GM18499 (cell line): Measurements from ENCODE around the gene SULT1C2.
"Not testable (repeated sequence)": the region's sequence is repeated elsewhere in the genome, so short reads cannot be mapped to it uniquely, and the experiment has no call there.

ENCODE experiments used
- ATAC-seq: cut with Tn5 transposase; IDR thresholded peaks from one replicate; pipeline ENCODE4 v1.9.1; 2021; ENCODE audit warnings: moderate number of reproducible peaks; ENCODE audit not compliant: insufficient read depth, unreplicated experiment

SULT1C2 gene

DNA sequence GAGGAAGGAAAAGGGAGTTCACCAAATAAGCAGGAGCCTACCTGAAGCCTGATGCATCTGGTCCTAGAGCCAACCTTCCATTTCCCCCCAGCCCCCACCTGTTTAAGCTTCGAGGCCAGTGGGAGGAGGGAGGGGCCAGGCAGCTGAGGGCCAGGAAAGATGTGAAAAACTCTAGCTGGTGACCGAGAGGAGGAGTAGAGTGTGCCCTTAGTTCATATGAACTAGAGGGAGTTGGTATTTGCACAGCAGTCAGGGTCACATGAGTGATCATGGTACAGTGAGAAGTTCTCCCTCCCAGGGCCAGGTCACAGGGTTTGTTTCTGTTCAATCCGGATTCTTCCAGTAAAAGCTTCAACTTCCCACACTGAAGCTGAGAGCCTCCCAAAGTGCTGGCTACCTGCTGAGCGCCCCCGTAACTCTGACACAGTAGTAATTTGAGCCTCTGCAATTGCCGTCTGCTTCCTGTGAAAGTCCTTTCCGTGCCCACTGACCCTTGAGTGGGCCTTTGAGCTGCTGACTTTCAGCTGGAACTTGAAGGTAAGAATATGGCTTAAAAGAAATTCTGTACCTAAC is at the start of gene SULT1C2:
Gene SULT1C2, plus strand, starts transcription at position 362 of the 573 bp plus-strand sequence. CDS start 4,773 bp downstream, outside the sequence.
- no peak for ATAC-seq

DNA sequence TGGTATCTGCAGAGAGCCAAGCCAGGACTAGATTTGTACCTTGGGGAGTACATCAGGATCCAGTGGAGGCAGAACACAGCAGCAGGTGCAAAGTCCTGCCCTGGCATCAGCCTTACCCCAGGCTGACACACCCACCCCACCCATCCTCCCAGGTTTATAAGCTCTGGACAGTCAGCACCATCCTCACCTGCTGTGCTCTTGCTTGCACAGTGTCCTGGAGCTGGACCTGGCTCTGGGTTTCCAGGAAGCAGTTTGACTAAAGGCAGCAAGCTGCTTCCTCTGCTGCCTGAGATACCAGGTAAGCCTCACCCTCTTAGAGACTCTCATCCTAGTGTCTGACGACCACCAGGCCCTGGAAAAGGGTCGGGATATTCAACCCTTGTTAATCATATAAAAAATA is 48.9 kb upstream of the SULT1C2 start, which contains the start of gene SULT1C3:
Gene SULT1C3, plus strand, starts transcription at position 183 of the 400 bp plus-strand sequence. CDS start 7,227 bp downstream, outside the sequence.
- ATAC-seq = no peak

DNA sequence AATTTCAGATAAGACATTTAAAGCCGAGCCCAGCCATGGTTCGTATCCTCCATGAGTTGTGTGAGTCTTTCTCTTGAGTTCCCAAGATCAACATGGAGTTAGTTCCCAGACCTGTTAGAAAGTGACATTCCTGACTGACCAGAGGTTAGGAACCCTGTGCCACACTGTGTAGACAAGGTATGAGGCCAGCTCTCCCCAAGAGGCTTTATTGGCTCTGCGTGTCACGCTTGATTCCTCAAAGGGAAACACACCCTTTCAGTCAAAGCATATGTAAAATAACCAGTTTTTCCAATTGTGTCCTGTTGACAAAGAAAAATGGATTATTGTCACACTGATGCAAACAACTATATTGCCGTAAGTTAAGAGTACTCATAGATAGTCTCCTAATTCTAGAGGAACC is 47.7 kb upstream of the SULT1C2 start:
- ATAC-seq = no peak

DNA sequence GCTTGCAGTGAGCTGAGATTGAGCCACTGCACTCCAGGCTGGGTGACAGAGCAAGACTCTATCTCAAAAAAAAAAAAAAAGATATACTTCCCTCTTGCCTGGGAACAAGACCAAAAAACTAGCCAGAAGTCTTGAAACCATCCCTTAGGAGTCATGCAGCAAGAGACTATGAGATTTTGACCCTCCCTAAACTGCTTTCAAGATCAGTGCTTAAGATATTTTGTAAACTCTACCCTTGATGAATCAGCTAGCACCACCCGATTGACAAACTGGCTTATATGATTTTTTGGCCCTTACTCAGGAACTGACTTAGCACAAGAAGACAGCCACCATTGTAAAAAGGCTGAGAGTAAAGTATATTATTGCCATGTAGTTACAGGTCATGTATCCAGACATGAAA is 45.1 kb upstream of the SULT1C2 start:
- no peak for ATAC-seq

DNA sequence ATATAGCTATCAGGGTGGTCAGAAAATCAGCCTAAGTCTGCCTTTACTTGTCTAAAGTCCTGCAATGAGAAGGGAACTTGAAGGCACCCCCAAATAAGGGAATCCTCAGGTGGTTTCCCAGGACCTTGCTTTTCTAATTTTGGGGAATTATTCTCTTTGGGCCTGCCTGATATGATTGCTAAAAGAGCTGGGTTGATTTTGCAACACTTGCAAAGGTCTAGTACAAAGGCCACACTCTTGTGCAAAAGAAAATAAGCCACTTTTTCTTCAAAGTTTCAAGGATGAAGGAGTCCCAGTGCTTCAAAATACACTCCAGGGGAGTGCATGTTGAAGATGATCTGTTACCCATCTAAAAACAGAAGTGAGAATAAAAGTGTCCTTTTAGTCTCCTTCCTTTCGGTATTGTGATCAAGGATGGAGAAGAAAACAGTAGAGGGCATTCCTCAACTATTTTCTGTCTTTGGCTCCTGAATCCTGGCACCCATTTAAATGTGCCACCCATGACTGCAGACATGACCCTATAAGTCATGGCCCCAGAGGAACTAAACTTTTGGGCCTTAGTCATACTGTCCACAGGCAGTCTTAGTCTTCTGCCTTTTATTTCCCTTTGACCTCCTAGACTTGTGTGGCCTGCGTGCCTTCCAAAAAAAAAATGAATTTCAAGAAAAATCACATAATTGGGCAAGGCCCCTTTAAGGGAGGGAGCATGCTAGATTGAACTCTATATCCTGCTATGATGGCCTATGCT is 43.9 kb upstream of the SULT1C2 start:
- no peak for ATAC-seq

DNA sequence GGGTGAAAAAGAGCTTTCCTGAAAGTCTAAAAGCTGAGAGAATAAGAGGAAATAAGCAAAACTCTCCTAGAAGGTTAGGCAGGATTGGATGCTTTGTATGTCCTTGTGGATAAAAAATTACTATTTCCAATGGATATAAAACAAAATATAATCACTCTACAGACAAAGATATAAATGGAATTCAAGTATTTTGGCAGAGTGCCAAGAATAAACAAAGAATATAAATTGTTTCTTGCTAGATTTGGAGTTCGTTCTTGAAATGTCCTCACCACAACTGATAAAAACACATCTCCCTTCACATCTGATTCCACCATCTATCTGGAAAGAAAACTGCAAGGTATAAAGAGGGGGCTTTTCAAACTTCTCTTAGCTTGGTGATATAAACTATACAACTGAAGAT is 35.6 kb upstream of the SULT1C2 start:
- no peak for ATAC-seq

DNA sequence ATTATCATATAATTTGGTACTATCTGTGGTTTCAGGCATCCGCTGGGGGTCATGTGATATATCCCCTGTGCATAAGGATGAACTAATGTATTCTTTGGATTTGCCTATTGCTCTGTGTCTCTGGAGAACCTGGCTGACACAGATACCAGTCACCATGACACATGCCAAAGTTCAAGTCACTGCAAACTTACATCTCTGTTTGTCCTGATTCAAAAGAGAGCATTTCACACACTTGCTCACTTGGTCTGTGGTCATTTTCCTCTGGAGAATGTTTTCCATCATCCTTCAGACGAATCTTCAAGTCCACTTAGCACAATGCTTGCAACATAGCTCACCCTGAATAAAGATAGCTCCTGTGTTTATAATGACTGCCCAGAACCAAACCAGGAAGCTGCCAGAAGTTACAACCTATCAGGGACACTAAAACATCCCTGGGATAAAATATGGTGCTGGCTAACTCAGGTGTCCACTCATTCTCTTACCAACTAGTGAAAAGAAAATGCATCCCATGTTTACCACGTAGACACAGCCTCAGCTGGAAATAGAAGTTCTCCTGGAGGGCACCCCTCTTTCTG is 30.9 kb upstream of the SULT1C2 start:
- no peak for ATAC-seq

DNA sequence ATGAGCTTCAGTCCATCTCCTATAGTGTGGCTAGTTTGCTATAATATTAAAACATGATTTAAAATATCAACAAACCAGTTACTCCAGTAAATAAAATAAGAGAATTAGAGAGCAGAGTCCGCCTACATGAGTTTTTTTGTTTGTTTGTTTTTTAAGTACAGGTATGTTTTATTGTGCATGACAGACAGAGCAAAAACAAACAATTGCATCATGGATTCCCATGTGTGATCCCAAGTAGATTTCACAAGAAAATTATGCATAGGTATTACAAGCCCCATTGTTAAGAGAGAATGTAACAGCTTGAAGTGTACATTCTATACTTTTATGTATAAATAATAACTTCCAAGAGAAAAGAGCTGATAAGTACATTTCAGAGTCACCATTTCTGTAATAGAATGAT is 27.9 kb upstream of the SULT1C2 start:
- ATAC-seq = no peak

DNA sequence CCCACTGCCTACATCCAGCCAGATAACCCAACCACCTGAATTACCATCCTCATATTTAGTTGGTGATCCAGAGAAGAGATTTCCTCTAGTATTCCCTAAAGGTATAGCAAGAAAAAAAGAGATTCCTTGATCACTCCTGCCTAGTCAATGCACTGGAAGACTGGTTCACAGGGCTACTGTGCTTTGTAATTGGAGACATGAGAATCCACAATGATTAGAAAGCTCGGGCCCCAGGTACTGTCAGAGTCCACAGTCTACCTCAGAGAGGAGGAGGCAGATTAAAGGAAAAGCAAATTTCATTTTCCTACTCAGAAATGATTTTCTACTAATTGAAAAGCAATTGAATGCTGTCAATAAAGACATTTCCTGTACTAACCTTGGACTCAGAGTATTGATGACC is 26.7 kb upstream of the SULT1C2 start:
- ATAC-seq = no peak

DNA sequence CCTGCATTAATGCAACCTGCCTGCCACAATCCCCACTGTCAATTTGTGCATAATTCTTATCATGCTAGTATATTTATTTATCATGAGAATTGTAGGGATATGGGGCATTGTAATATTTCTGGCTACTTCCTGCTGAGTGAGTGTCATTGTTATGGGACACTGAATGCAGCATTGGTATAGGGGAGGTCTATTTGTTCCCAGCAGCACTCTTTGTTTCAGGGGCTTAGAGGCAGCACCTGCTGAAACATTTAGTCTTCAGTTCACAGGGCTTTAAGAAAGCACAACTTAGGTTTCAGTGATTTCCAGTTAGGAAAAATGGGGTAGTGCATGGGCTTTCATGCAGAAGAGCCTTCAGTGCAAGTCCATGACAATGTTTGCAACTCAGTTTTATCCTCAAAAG is 25.3 kb upstream of the SULT1C2 start:
- no peak for ATAC-seq

DNA sequence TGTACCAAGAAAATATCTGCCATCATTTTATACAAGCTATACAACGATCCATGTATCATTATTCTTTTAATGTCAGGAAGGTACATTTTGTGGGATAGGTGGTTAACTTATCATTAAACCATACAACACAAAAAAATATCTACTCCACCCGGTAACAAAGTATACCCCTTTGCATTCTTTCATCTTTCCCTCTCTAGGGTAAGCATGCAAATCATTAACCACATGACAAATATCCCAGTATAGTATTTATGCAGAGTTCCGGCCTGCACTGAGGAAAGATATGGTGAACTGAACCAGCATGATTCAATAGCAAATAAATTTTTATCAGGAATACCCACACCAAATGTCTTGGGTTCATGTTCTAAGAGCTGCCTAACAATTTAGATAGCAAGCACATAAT is 22.5 kb upstream of the SULT1C2 start:
- no peak for ATAC-seq

DNA sequence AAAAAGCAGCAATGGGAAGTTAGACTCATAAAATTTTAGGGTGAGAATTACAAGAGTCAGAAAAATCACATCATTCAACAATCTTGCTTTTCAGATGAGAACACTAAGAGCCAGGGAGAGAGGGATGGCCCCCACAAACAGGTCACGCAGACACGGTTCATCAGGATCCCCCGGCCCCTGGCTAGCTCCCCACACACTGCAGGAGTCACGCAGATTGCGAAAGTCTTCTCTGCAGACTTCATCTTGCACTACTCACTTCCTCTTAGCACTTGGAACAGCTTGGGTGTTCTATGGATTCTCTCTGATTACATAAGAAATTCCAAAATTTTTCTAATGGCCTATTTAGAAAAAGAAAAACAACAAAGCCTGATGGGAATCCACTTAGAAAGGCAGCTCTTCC is 21.6 kb upstream of the SULT1C2 start:
- no peak for ATAC-seq

DNA sequence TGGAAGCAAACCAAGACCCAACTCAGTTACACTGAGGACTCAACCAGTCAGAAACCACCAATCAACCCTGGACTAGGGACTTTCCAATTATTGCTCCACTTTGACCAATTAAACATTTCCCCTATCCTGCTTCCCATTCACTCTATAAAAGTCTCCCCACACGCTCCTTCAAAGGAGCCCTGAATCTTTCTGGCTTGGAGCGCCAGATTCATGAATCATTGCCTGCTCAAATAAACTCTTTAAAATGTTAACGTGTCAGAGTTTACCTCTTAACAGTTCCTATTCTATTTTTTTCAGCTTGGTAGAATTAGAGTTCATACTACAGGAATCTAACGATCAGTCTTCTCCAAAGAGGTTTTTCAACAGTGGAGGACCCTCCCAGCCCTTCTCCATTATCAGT is 20.7 kb upstream of the SULT1C2 start:
- ATAC-seq = no peak

DNA sequence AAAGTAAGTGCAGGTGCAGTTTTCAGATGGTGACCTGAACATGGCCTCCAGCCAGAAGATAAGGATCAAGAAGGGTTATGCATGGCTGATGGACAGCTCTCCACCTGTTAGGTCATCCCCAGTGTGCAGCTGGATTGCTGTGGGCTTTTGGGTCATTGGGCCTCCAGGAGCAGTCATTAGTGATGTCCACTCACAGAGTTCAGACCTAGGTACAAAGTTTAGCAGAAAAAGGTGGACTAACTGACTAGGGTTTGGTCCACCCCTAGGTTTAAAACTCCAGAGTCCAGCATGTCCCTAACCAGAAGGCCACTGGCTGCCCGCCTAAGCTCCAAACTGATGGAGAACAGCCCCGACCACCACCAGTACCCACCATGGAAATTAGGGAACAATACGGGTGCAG is 18.3 kb upstream of the SULT1C2 start:
- ATAC-seq = no peak

DNA sequence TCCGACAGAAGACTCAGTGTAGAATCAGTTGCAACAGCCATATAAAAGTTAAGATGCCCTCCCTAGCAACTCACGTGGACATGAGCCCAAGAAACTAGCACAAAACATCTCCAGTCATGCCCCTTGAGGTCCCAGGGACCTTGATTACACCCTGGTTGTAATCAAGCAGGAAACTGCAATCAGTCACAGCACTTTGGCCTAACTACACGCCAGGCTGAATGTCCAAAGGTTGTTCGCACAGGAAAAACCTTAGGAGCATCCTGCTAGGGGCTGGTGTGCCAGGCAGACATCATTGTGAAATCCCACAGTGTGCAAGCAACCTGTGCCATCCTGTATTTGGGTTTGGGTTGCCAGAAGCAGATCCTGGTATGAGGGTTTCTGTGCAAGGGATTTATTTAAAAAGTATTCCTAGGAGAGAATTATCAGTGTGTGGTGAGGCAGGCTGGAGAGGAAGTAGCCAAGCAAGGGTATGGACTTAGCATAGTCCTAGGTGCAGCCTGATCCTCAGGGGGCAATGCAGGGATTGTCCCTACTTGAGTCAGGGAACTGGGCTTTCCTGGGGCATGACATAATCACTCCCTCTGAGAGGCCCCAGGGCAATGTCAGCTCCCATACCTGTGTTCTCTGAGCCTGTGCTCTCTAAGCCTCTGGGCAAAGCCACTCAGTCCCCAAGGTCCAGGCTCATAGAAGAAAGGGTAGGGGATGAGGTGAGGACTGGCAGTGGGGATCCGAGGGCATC is 17.8 kb upstream of the SULT1C2 start:
- ATAC-seq = no peak

DNA sequence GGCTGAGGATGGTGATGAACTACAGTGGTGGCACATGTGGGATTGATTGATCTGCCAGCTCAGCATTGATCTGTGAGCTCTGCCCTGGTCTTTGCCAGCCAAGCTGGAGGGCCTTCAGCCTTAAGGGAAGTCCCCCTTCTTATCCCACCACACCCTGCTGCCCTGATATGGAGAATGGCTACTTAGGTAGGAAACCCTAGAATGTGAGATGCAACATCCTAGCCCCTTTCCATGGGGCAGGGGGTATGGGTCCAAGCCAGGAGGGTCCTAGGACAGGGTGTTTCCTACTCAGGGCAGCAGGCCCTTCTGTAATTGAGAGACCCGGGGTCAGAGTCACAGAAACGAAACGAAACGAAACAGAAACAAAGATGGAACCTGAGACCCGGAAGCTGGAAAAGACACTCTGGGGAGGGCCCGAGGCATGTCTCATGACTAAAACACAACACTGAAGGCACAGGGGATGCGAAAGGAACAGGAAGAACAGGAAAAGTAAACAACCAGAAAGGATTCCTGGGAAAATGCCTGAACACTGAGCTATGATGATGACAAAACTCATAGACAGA is 16.9 kb upstream of the SULT1C2 start:
- ATAC-seq = no peak

DNA sequence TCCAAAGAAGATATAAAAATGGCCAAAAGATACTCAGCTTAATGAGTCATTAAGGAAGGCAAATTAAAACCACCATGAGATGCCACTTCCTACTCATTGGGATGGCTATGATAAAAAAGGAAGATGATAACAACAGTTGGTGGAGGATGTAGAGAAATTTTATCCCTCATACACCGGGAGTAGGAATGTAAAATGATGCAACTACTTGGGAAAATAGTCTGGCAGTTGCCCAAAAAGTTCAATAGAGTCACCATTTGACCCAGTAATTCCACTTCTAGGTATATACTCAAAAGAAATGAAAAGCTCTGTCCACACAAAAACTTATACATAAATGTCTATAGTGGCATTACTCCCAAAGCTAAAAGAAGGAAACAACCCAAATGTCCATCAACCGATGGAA is 10.1 kb upstream of the SULT1C2 start:
- ATAC-seq = no peak

DNA sequence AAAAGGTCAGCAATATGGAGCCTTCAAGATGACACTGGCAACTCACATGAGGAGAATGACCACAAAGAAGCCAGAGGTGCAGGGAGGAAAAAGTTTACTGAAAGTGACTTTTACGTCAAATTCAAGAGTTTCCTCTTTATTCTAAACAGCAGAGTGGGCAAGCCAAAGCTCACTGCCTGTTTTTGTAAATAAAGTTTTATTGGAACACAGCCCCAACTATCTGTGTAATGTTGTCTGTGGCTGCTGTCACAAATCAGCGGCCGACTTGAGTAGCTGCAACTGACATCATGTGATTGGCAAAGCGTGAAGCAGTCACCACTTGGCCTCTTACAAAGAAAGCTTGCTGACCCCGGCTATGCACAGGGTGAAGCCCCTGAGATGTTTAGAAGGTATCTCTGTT is 9.2 kb upstream of the SULT1C2 start:
- ATAC-seq = no peak

DNA sequence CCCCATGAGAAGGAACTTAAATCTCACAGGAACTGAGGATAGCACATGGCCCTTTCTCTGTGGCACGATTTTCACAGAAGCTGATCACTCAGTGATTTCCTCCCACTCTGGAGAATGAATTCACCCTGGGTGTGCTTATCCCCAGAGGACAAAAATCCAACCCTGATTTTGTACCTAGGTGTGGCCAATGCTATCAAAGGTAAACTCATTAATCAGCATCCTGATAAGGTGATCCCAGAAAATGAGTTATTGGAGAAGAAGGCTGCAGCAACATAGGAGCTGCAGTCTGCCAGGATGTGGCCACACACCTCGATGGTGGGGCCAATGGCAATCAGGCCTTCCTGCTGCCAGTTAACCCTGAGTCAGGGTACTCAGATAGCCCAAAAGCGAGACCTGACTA is 8.2 kb upstream of the SULT1C2 start:
- ATAC-seq = no peak

DNA sequence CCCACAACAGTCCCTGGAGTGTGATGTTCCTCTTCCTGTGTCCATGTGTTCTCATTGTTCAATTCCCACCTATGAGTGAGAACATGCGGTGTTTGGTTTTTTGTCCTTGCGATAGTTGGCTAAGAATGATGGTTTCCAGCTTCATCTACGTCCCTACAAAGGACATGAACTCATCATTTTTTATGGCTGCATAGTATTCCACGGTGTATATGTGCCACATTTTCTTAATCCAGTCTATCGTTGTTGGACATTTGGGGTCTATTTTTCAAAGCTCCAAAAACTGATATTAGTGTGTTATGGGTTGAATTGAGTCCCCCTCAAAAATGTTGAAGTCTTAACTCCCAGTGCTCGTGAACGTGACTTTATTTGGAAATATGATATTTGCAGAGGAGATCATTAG is 4.1 kb upstream of the SULT1C2 start:
- not testable (repeated sequence) for ATAC-seq

DNA sequence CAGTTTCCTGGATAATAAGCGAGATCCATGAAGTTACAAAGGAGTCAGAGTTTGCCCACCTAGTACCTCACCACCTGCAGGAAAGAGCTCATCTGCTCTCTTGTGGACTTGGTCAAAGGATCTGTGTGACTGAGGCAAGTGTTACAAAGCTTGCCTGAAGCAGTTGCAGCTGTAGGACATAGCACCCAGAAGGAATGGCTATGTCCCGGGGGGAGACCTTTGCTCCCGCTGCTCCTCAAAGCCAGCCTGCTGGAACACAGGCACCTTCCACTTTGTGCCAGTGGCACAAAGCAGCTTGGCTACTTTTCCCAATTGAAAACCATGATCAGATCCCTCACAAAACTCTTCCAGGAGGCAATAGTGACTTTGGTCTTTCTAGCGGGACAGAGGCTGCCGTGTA is 3.1 kb upstream of the SULT1C2 start:
- no peak for ATAC-seq
